HepG2 (cell line): ENCODE data around the gene NNAT.
"Not testable (repeated sequence)": the region's sequence is repeated elsewhere in the genome, so short reads cannot be mapped to it uniquely, and the experiment has no call there.

ENCODE experiments used
- EED ChIP-seq: sonication (generic); formaldehyde crosslinking; IDR thresholded peaks from 2 replicates; pipeline ENCODE4 v1.5.0; 2020; ENCODE audit warnings: mild to moderate bottlenecking, missing genetic modification reagents
- MBNL3 ChIP-seq: fragments of 250-450 bp; sonication (Bioruptor Pico); conservative IDR thresholded peaks from 2 replicates; pipeline ENCODE4 v1.8.0; 2022; ENCODE audit warnings: mild to moderate bottlenecking, inconsistent platforms
- SMC3 ChIP-seq: IDR thresholded peaks from 2 replicates; pipeline ENCODE4 v1.6.1; 2011; ENCODE audit warnings: low read length, improper control_type of control experiment

DNA sequence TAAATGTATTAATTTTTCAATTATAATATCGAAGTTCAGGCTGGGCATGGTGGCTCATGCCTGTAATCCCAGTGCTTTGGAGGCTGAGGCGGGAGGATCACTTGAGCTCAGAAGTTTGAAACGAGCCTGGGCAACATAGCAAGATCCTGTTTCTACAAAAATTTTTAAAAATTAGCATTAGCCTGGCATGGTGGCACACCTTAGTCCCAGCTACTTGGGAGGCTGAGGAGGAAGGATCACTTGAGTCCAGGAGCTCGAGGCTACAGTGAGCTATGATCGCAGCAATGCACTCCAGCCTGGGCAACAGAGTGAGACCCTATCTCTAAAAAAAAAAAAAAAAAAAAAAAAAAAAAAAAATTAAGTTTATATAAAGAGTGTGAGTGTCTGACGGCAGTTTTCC lies 48.6 kb upstream of the NNAT start:
- TF ChIP-seq MBNL3 (CRISPR knock-in tag); SMC3; EED (CRISPR knock-in tag): not testable (repeated sequence)
